Epidermal melanocyte (primary cell): Measurements from ENCODE around the gene MINDY1.

Source experiments
- DNase-seq: peaks from one replicate; pipeline ENCODE4 v3.0.0; 2011; ENCODE audit warnings: low spot score; ENCODE audit not compliant: insufficient read length

MINDY1 gene

DNA sequence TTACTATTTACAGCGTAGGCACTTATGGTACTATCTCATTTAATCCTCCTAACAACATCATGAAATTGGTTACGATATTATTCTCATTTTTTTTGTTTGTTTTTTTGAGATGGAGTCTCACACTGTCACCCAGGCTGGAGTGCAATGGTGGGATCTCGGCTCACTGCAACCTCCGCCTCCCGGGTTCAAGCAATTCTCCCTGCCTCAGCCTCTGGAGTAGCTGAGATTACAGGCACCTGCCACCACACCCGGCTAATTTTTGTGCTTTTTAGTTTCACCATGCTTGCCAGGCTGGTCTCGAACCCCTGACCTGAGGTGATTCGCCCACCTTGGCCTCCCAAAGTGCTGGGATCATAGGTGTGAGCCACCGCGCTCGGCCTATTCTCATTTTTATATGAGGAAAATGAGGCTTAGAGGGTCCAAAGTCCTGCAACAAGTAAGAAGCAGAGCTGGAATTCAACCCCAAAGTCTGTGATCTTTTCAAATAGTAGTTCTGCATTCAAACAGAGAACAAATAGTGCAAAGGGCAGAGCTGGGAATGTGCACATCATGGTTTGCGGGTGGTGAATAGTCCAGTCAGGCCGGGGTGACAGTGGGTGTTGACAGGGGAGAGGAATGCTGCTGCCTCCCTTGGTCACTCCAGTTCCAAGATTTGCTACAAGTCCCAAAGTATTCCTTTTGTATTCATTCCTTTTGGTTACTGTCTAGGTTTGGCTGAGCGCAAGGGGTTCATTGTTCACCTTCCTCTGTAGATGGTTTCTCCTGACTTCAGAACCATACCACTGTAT is 6.2 kb upstream of the MINDY1 start:
- DNase-seq = no peak

DNA sequence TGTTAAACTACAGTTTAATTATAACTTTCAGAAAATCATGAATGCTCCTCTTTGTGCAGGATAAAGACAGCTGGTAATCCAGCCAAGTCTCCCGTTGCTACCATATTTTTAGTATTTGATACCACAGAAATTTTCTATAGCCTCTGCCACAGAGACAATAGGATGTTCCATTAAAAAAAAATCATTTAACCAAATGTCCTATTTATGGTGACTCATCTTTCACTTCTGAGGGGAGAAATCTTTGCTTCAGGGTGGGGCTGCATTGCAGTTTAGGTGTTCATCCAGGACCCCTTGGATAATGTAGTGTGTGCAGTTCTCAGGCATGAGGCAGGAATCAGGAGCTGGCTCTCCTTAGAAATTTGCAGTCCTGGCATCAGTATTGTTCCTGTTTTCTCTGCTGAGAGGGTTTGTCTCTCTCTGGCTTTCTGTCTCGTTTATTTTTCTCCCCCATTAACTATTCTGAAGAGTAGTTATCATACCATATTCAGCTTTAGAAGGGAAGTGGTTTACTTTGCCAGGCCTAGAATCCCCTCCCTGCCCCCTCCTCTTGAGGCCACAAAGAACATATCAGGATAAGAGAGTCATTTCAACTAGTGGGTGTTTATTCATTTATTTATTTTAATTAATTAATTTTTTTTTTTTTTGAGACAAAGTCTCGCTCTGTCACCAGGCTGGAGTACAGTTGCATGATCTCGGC is 4.6 kb upstream of the MINDY1 start:
- no peak for DNase-seq

DNA sequence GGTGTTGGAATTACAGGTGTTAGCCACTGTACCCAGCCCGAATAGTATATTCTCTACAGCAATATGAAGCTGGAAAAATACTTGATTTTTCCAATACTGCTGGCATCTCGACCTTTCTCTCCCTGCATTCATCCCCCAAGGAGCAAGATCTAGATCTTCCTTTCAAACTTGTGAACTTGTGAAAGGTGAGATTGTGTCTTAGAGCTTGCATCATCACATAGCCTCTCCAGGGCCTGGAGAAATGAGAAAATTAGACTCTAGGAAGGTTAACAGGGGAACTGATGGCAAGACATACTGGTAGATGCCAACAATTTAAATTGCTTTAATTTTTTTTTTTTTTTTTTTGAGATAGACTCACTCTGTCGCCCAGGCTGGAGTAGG is 3.6 kb upstream of the MINDY1 start:
- no peak for DNase-seq

GRCh38 chr1:151009674-151010345 is 3.1 kb upstream of the MINDY1 start:
- no peak for DNase-seq

- DNase-seq = no peak
Observed at GRCh38 chr1:151009206-151009587, 2.5 kb upstream of the MINDY1 start.

- DNase-seq = peak; percentile 96
Observed at GRCh38 chr1:151008244-151009205, 1.8 kb upstream of the MINDY1 start, which contains the start of gene PRUNE1. PRUNE1 (plus strand) TSS chr1:151008449; CDS start chr1:151008633, 184 bp downstream.

DNA sequence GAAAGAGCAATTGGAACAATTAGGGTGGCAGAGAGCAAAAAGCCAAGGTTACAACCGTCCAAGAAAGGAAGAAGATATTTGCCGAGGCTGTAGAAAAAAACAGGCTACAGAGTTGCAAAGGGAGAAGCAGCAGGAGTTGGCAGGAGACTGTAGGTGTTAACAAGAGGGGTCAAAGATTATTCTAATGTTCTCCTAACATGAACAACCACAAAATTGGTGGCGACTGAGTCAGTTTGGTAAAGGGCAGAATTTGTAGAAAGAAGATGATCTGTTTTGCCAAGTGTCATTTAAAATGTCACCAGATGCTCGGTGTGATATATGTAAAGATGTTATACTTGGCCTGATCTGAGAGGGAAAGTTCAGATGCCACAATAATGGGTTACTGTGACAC is 1.1 kb upstream of the MINDY1 start:
- no peak for DNase-seq

- no peak for DNase-seq
Observed at GRCh38 chr1:151005729-151006319, 878 bp downstream of the MINDY1 start.

GRCh38 chr1:151003180-151003579 is 3.5 kb downstream of the MINDY1 start:
- no peak for DNase-seq

GRCh38 chr1:151002611-151003010 is 4.1 kb downstream of the MINDY1 start:
- no peak for DNase-seq

DNA sequence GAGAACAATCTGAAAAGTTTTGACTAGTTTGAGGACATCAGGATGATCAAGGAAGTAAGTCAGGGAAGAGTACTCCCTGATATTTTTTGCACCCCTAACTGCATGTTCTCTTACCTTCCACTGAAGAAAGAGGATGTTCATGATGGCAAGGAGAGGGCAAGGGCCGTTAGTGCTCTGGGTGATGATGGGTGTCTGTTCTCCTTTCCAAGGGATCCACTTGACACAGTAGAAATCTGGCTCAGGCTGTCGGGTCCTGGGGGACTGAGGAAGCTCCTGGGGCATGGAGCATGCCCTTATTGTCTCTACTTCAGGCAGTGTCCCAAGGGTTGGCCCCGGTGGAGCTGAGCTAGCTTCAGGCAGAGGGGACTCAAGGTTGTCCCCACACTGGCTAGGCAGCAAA is 4.7 kb downstream of the MINDY1 start:
- no peak for DNase-seq

GRCh38 chr1:151001602-151002001 is 5.1 kb downstream of the MINDY1 start:
- DNase-seq = no peak

DNA sequence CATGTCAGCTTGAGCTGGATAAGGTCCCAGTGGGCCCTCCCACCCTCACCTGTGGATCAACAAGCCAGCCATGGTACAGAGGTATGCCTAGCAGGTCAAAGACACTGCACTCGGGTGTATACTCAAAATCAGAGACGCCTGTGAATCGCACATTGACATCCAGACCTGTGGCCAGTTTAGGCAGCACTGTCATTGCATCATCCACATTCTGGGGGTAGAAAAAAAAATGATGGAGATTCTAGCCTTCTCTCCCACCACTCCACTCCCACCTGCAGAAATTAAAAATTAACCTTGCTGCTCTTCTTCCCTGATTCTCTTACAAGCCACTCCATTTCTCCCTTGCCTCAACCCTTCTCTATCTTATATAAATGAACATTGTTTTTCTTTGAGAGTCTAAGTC is 6.3 kb downstream of the MINDY1 start:
- no peak for DNase-seq

DNA sequence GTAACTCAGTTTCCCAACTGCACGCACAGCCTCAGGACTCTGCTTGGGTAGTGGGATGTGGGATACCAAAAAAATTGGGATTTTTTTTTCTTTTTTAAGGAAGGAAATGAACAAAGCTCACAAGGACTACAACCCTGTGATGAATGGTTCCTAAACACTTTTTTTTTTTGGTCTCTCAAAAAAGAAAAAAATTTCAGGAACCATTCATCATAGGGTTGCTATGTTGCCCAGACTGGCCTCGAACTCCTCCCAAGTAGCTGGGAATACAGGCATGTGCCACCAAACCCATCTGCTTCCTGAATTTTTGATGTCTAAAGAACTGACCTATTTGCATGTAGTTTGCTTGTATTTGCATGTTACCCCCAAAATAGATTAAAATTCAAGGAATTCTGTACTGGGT is 6.8 kb downstream of the MINDY1 start:
- no peak for DNase-seq

GRCh38 chr1:150999051-150999674 is 7.5 kb downstream of the MINDY1 start:
- no peak for DNase-seq

DNA sequence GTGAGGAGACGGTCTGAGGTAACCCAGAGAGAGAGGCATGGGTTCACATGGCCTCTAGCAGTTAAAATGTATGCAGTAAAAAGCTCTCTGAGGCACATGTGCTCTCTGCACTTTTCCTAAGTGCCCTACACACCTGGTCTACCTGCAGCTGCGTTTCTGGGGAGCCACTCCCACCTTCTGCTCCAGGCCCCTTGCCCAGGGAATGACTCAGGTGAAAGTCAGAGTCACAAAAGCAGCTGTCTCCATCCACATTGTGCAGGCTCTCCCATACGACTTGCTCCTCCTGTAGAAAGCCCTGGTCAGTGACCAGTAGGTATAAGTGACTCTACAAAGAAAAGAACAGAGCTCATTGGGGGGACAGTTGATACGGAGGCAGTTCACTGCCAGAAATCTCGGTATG is 8.8 kb downstream of the MINDY1 start:
- no peak for DNase-seq

- DNase-seq = no peak
Observed at GRCh38 chr1:150997126-150997872, 9.4 kb downstream of the MINDY1 start.

- no peak for DNase-seq
Observed at GRCh38 chr1:150995896-150996295, 10.8 kb downstream of the MINDY1 start.

DNA sequence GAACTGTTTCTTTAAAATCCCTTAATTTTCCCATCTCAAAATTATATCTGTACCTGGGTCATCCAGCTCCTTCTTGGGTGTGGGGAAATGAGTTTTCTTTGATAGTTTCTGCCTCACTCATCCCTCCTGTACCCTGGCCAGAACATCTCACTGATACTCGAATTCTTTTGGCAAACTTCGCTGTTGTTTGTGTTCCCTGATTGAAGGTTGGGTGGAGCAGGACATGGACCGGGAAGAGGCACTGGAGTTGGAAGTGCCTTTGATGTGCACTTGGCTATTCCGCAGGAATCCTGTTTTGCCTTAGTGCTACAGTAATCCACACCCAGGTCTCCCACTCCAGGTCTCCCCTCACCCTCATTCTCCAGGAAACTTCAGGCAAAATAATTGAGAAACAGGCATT is 11.2 kb downstream of the MINDY1 start:
- no peak for DNase-seq

GRCh38 chr1:150994248-150994647 is 12.5 kb downstream of the MINDY1 start:
- DNase-seq = no peak
